Stomach (tissue), 9 donors: Measurements from ENCODE around the gene SGF29. TPM values are rescaled to one million over a fixed set of nuclear protein-coding genes. Genes with fewer than 3 reads are reported as not detected.

ENCODE experiments used
- DNase-seq, 2 donors: peaks; one replicate each; pipeline versions ENCODE4 v3.0.0 to v3.0.0-alpha.2; 2013 to 2019
- H3K27ac ChIP-seq, 5 donors: fragments of 200-600 bp in 4 of 5; sonication (generic) in 4 of 5; one replicate each; pipeline ENCODE4 v1.5.1; 2013 to 2019; ENCODE audit warnings: mild to moderate bottlenecking in 1 of 5, moderate library complexity in 1 of 5
- H3K27me3 ChIP-seq, 3 donors: fragments of 200-600 bp; sonication (generic); one replicate each; pipeline ENCODE4 v1.5.1; 2017 to 2019; ENCODE audit warnings: mixed run types in 1 of 3
- H3K36me3 ChIP-seq, 4 donors: fragments of 200-600 bp; sonication (generic); 1 replicate in 3 of 4; 2 replicates in 1 of 4; pipeline ENCODE4 v1.5.1; 2016 to 2019
- H3K4me1 ChIP-seq, 4 donors: fragments of 200-600 bp; sonication (generic); one replicate each; pipeline ENCODE4 v1.5.1; 2016 to 2019
- H3K4me3 ChIP-seq, 4 donors: fragments of 200-600 bp; sonication (generic) in 3 of 4; one replicate each; pipeline ENCODE4 v1.5.1; 2016 to 2019; ENCODE audit warnings: mild to moderate bottlenecking in 1 of 4
- H3K9me3 ChIP-seq, 4 donors: fragments of 200-600 bp; sonication (generic); one replicate each; pipeline ENCODE4 v1.5.1; 2016 to 2019
- EP300 ChIP-seq: sonication (generic); formaldehyde crosslinking; IDR thresholded peaks from one replicate; pipeline ENCODE4 v1.6.1; 2017; ENCODE audit warnings: antibody characterized with exemption
- POLR2A ChIP-seq, 4 donors: fragments of 450-650 bp; IDR thresholded peaks; one replicate each; pipeline ENCODE4 v1.6.1; 2016; ENCODE audit warnings: antibody characterized with exemption in 4 of 4, control low read depth in 2 of 4, mild to moderate bottlenecking in 1 of 4, moderate library complexity in 1 of 4
- POLR2AphosphoS5 ChIP-seq, 3 donors: sonication (generic); formaldehyde crosslinking; IDR thresholded peaks; one replicate each; pipeline ENCODE4 v1.6.1; 2016; ENCODE audit warnings: antibody characterized with exemption in 3 of 3
- WGBS, 5 donors: extraction: QIAGEN DNeasy Blood & Tissue Kit in 3 of 5; methylation state at CpG; one replicate each; pipeline versions ENCODE4 v1.1.5 to v1.1.7; 2013 to 2018; 5-methylcytosine and 5-hydroxymethylcytosine counted together
- intact Hi-C: fragments of 100-400 bp; cut with DNase I; formaldehyde crosslinking; loops from one replicate; pipeline ENCODE4 v1.15.1; 2023; ENCODE audit warnings: low total_unique reads
- polyA plus RNA-seq, 3 donors: library from polyadenylated mRNA; stranded (reverse); fragments of 200-250 nt; gene quantifications; one replicate each; pipeline ENCODE4 v1.2.3, GENCODE V29; 2013
- total RNA-seq, 5 donors: library from RNA; depleted of rRNA; stranded (reverse); fragments of >200 nt; gene quantifications; one replicate each; pipeline versions ENCODE4 v1.1.0 to v1.2.3, GENCODE V29; 2014 to 2016
- TF ChIP-seq, protein P1 (sequence below), 7 experiments: fragments of 450-650 bp in 4 of 7; fragments of 200-600 bp in 3 of 7; sonication (generic) in 3 of 7; IDR thresholded peaks; one replicate each; pipeline ENCODE4 v1.5.1; 2016 to 2019; ENCODE audit warnings: antibody characterized with exemption in 7 of 7, control low read depth in 2 of 7, mild to moderate bottlenecking in 1 of 7
- donor health status: healthy with polysubstance abuse.
- donor health status: Bipolar disorder and iron deficiency.
- donor health status: healthy.

The SGF29 gene
- total and polyA plus RNA-seq, 8 donors: 4.3 to 115 (median 33.0) TPM

DNA sequence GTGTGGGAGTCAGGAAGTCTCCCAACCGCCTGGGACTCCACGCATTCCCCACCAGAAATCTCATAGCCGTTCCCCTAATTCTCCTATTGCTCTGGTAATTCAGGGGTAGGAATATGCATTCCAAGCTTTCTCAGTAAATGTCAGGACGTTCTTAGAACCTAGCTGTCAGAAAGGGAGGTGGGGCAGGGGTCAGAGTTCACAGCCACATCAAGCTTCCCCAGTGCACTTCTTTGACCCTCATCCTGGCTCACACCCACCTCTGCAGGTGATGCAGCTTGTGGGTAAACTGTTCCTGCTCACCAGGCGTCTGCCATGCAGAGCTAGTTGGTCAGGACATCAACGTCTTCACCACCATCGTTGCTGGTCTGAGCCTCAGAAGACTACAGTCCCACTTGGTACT, 33.0 kb upstream of the SGF29 start:
- TF ChIP-seq POLR2AphosphoS5 (IDR thresholded peaks at IDR 0.05) (no peak), EP300 (no peak), POLR2A (IDR thresholded peaks at IDR 0.05) (no peak)
- TF ChIP-seq, protein P1, sequence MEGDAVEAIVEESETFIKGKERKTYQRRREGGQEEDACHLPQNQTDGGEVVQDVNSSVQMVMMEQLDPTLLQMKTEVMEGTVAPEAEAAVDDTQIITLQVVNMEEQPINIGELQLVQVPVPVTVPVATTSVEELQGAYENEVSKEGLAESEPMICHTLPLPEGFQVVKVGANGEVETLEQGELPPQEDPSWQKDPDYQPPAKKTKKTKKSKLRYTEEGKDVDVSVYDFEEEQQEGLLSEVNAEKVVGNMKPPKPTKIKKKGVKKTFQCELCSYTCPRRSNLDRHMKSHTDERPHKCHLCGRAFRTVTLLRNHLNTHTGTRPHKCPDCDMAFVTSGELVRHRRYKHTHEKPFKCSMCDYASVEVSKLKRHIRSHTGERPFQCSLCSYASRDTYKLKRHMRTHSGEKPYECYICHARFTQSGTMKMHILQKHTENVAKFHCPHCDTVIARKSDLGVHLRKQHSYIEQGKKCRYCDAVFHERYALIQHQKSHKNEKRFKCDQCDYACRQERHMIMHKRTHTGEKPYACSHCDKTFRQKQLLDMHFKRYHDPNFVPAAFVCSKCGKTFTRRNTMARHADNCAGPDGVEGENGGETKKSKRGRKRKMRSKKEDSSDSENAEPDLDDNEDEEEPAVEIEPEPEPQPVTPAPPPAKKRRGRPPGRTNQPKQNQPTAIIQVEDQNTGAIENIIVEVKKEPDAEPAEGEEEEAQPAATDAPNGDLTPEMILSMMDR (IDR thresholded peaks at IDR 0.05): no peak
- intact Hi-C loops: no loop called here
- Histone ChIP-seq H3K27me3 (no peaks in the 10 kb centered on the region), H3K4me1 (peaks cover 0 to 18% (median 4%) of the 10 kb centered on the region in 4 donors), H3K9me3 (no peaks in the 10 kb centered on the region), H3K36me3 (no peaks in the 10 kb centered on the region), H3K27ac (no peak overlapping the region), H3K4me3 (no peak overlapping the region)
- WGBS, 5 donors: 73 to 83% (median 77%) methylated on average over 7 of the region's 7 CpGs
- no peak for DNase-seq

DNA sequence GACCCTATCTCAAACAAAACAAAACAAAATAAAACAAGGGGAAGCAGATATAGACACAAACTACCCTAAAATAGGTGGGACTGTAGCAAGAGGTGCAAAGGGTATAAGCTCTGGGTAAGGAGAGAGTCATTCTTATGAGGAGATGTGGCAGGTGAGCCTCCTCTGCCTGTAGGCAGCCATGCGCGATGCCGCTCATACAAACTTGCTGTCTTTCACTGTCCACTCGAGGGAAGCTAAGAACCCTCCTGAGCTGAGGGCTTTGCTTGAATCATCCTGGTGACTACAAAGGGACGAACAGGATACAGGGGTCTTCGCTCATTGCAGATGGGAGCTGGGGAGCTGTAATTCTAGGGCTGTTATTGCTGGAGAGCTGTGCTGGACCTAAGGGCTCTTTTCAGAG, 32.3 kb upstream of the SGF29 start:
- TF ChIP-seq POLR2AphosphoS5 (IDR thresholded peaks at IDR 0.05) (no peak), POLR2A (IDR thresholded peaks at IDR 0.05) (no peak), EP300 (no peak)
- TF ChIP-seq, protein P1 (IDR thresholded peaks at IDR 0.05): no peak
- Histone ChIP-seq H3K27me3 (no peaks in the 10 kb centered on the region), H3K36me3 (no peaks in the 10 kb centered on the region), H3K4me3 (no peak overlapping the region), H3K27ac (no peak overlapping the region), H3K9me3 (no peaks in the 10 kb centered on the region), H3K4me1 (peaks cover 0 to 22% (median 7%) of the 10 kb centered on the region in 4 donors)
- 89 to 93% (median 90%) methylated on average over 6 of the region's 6 CpGs for WGBS, 5 donors
- no peak for DNase-seq
- intact Hi-C loops: no loop called here

DNA sequence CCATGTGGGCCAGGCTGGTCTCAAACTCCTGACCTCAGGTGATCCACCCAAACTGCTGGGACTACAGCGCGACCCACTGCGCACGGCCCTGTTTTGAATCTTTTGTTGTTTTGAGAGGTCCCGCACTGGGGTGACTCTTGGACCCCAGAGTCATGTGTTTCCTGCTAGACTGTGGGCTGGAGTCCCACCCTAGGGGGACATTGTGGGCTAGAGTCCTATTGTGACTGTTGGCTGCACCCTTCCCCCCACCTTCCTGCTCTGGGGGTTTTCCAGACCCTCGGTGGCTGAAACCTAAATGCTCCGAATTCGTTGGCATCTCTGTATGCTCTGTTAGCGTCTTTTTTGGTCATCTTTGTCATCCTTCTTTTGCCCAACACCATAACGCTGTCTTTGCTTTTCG, 30.9 kb upstream of the SGF29 start:
- Histone ChIP-seq H3K27me3 (no peaks in the 10 kb centered on the region), H3K27ac (no peak overlapping the region), H3K9me3 (no peaks in the 10 kb centered on the region), H3K4me1 (peaks cover 0 to 22% (median 12%) of the 10 kb centered on the region in 4 donors), H3K36me3 (no peaks in the 10 kb centered on the region), H3K4me3 (no peak overlapping the region)
- intact Hi-C loops: no loop called here
- WGBS, 5 donors: 81 to 88% (median 83%) methylated on average over 11 of the region's 11 CpGs
- DNase-seq: no peak
- TF ChIP-seq POLR2A (IDR thresholded peaks at IDR 0.05): no peak
- TF ChIP-seq EP300: no peak
- no peak for TF ChIP-seq POLR2AphosphoS5 (IDR thresholded peaks at IDR 0.05)
- TF ChIP-seq, protein P1 (IDR thresholded peaks at IDR 0.05): no peak

DNA sequence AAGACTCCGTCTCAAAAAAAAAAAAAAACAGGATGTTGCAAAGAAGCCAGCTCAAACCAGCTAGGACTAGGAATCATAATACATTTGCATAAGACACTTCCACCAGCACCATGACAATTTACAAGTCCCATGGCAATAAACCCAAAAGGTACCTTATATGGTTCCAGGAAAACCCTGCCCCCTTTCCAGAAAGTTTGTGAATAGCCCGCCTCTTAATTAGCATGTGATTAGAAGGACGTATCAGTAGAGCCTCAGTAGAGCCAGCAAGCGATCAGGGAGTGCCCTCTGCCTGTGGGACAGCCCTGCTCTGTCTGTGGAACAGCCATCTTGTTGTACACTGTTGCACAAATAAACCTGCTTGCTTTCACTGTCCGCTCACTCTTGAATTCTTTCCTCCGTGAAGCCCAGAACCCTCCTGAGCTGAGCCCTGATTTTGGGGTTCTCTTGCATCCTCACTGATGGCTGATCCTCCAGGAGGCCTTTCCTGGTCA, 29.0 kb upstream of the SGF29 start:
- Histone ChIP-seq H3K36me3 (no peaks in the 10 kb centered on the region), H3K27me3 (no peaks in the 10 kb centered on the region), H3K9me3 (no peaks in the 10 kb centered on the region), H3K27ac (no peak overlapping the region), H3K4me3 (no peak overlapping the region), H3K4me1 (peaks cover 0 to 29% (median 18%) of the 10 kb centered on the region in 4 donors)
- DNase-seq: no peak
- TF ChIP-seq EP300: no peak
- TF ChIP-seq POLR2AphosphoS5 (IDR thresholded peaks at IDR 0.05): no peak
- no peak for TF ChIP-seq POLR2A (IDR thresholded peaks at IDR 0.05)
- TF ChIP-seq, protein P1 (IDR thresholded peaks at IDR 0.05): no peak
- 66 to 77% (median 74%) methylated on average over 5 to 6 of the region's 6 CpGs for WGBS, 5 donors
- intact Hi-C loops: no loop called here
